GM19455 (cell line): ENCODE data around the gene TRAT1.
"Not testable (repeated sequence)": the region's sequence is repeated elsewhere in the genome, so short reads cannot be mapped to it uniquely, and the experiment has no call there.

Experiments used
- ATAC-seq: cut with Tn5 transposase; IDR thresholded peaks from one replicate; pipeline ENCODE4 v1.9.1; 2021; ENCODE audit not compliant: unreplicated experiment

Gene TRAT1

GRCh38 chr3:108822123-108822897 is at the start of gene TRAT1:
TRAT1 (plus strand) TSS chr3:108822786; CDS start chr3:108822928, 142 bp downstream.
- peak; percentile 43 for ATAC-seq

GRCh38 chr3:108775649-108776048 is 46.9 kb upstream of the TRAT1 start:
- ATAC-seq: no peak

GRCh38 chr3:108779496-108779895 is 43.1 kb upstream of the TRAT1 start:
- ATAC-seq: no peak

GRCh38 chr3:108780235-108780634 is 42.4 kb upstream of the TRAT1 start:
- no peak for ATAC-seq

- no peak for ATAC-seq
Observed at GRCh38 chr3:108791473-108791872, 31.1 kb upstream of the TRAT1 start.

- ATAC-seq: no peak
Observed at GRCh38 chr3:108804437-108804836, 18.1 kb upstream of the TRAT1 start.

- ATAC-seq: no peak
Observed at GRCh38 chr3:108804966-108805365, 17.6 kb upstream of the TRAT1 start.

- ATAC-seq: peak; percentile 80
Observed at GRCh38 chr3:108806316-108806715, 16.3 kb upstream of the TRAT1 start.

GRCh38 chr3:108818404-108818803 is 4.2 kb upstream of the TRAT1 start:
- peak; percentile 69 for ATAC-seq

- ATAC-seq: no peak
Observed at GRCh38 chr3:108820586-108820985, 2.0 kb upstream of the TRAT1 start.

- no peak for ATAC-seq
Observed at GRCh38 chr3:108823227-108823626, 641 bp downstream of the TRAT1 start.

- ATAC-seq: not testable (repeated sequence)
Observed at GRCh38 chr3:108823803-108824202, 1.2 kb downstream of the TRAT1 start.

GRCh38 chr3:108826309-108827187 is 4.0 kb downstream of the TRAT1 start:
- no peak for ATAC-seq

GRCh38 chr3:108830381-108830780 is 7.8 kb downstream of the TRAT1 start:
- ATAC-seq: no peak

- ATAC-seq: no peak
Observed at GRCh38 chr3:108830991-108831614, 8.5 kb downstream of the TRAT1 start.

- ATAC-seq: no peak
Observed at GRCh38 chr3:108833611-108834010, 11.0 kb downstream of the TRAT1 start.

- ATAC-seq: no peak
Observed at GRCh38 chr3:108834551-108834950, 12.0 kb downstream of the TRAT1 start.

- no peak for ATAC-seq
Observed at GRCh38 chr3:108835101-108835500, 12.5 kb downstream of the TRAT1 start.

- ATAC-seq: no peak
Observed at GRCh38 chr3:108838436-108838835, 15.8 kb downstream of the TRAT1 start.

- no peak for ATAC-seq
Observed at GRCh38 chr3:108845709-108846293, 23.2 kb downstream of the TRAT1 start.

- ATAC-seq: no peak
Observed at GRCh38 chr3:108847187-108847586, 24.6 kb downstream of the TRAT1 start.
